ENCODE measurements around the gene SH3PXD2B.
"Not testable (repeated sequence)": the region's sequence is repeated elsewhere in the genome, so short reads cannot be mapped to it uniquely, and the experiment has no call there.

Gene SH3PXD2B

DNA sequence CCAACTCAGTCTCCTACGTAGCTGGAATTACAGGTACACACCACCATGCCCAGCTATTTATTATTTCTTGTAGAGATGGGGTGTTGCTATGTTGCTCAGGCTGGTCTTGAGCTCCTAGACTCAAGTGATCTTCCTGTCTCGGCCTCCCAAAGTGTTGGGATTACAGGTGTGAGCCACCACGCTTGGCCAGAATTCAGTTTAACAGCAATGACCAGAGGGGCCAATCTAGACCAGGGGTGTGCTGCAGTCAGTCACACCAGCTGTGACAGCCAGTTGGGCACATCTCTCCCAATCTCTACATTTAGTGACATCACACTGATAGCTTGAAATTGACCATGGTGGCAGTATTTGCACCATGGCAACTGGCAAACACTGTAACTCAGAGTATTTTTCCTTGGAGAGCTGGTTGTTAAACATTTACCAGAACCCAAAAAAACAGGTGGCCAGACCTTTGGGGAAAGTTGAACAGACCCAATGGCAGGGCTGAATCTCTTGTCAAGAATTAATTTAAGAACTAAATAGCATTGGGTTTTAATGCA is 103.0 kb downstream of the SH3PXD2B start:
- Histone ChIP-seq H3F3A (ENCODE audit: control insufficient read depth, insufficient read depth) (no peaks in the 10 kb centered on the region), H3K27ac (ENCODE audit: low read depth, low read length) (no peak overlapping the region), H3K79me2 (ENCODE audit: control insufficient read depth, low read length) (no peaks in the 10 kb centered on the region), H3K9me2 (replicated peaks; ENCODE audit: control insufficient read depth, low read length) (no peaks in the 10 kb centered on the region), H3K4me1 (ENCODE audit: control insufficient read depth, low read length) (no peaks in the 10 kb centered on the region), H3K36me3 (ENCODE audit: control insufficient read depth, low read length) (no peaks in the 10 kb centered on the region), H3K4me2 (ENCODE audit: low read length) (no peak overlapping the region), H3K27me3 (ENCODE audit: control insufficient read depth, low read length) (peaks cover 6% of the 10 kb centered on the region; the same call in 1 of the 2 replicates), H3K4me3 (ENCODE audit: low read length) (no peak overlapping the region), H4K20me1 (ENCODE audit: control insufficient read depth, insufficient read depth, low read depth, low read length) (no peaks in the 10 kb centered on the region), H3K9me3 (ENCODE audit: control insufficient read depth, insufficient read depth, low read length) (no peaks in the 10 kb centered on the region)
- TF ChIP-seq, protein P1, sequence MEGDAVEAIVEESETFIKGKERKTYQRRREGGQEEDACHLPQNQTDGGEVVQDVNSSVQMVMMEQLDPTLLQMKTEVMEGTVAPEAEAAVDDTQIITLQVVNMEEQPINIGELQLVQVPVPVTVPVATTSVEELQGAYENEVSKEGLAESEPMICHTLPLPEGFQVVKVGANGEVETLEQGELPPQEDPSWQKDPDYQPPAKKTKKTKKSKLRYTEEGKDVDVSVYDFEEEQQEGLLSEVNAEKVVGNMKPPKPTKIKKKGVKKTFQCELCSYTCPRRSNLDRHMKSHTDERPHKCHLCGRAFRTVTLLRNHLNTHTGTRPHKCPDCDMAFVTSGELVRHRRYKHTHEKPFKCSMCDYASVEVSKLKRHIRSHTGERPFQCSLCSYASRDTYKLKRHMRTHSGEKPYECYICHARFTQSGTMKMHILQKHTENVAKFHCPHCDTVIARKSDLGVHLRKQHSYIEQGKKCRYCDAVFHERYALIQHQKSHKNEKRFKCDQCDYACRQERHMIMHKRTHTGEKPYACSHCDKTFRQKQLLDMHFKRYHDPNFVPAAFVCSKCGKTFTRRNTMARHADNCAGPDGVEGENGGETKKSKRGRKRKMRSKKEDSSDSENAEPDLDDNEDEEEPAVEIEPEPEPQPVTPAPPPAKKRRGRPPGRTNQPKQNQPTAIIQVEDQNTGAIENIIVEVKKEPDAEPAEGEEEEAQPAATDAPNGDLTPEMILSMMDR (IDR thresholded peaks at IDR 0.05; ENCODE audit: low read depth, low read length, poor library complexity, severe bottlenecking), result no peak
- TF ChIP-seq EZH2phosphoT487 (IDR thresholded peaks at IDR 0.05; ENCODE audit: borderline replicate concordance, low read length), result no peak

DNA sequence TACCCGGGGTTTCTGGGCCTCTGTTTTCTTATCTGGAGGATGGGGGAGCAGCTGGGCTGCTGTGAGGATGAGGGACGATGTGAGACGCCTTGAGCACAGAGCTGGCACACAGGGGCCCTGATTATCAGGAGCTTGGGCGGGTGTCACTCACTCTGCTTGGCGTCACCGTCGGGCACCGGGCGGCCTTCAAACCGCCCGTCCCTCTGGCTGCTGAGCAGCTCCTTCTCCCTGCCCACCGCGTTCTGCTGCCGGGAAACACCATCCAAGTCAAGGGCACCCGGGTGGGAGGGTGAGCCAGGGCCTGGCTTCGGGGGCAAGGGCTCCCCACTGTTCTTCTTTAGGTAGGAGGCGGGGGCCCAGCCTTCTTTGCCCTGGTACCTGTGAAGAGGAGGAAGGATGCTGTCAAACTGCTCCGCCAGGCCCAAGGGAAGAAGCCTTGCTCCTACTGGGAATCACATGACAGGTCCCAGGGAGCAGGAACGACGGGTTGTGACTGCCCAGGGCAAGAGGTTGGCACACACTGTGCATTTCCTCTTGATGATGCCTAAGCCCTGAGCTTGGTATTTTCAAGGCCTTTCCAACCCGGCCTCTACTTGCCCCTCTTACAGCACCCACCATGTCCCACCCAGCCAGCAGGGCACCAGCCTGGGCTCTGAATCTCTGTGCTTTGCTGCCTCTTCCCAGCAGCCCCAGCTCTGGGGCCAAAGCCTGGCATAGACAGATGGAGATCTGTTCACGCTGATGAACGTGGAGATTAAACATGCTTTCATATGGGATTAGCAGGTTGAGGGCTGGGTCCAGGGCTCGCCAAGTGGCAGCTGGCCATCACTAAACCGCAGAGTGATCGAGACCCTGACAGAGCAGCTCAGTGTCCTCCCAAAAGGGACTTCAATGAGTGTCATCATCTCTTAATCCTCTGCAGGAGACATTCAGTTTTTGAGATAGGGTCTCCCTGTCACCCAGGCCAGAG is 103.8 kb downstream of the SH3PXD2B start:
- Histone ChIP-seq H3K4me2 (ENCODE audit: low read length) (no peak overlapping the region), H3K4me1 (ENCODE audit: control insufficient read depth, low read length) (no peaks in the 10 kb centered on the region), H3K27me3 (ENCODE audit: control insufficient read depth, low read length) (peaks cover 6% of the 10 kb centered on the region; the same call in 1 of the 2 replicates), H3K36me3 (ENCODE audit: control insufficient read depth, low read length) (no peaks in the 10 kb centered on the region), H3F3A (ENCODE audit: control insufficient read depth, insufficient read depth) (no peaks in the 10 kb centered on the region), H4K20me1 (ENCODE audit: control insufficient read depth, insufficient read depth, low read depth, low read length) (no peaks in the 10 kb centered on the region), H3K9me2 (replicated peaks; ENCODE audit: control insufficient read depth, low read length) (no peaks in the 10 kb centered on the region), H3K27ac (ENCODE audit: low read depth, low read length) (no peak overlapping the region), H3K9me3 (ENCODE audit: control insufficient read depth, insufficient read depth, low read length) (no peaks in the 10 kb centered on the region), H3K79me2 (ENCODE audit: control insufficient read depth, low read length) (no peaks in the 10 kb centered on the region), H3K4me3 (ENCODE audit: low read length) (no peak overlapping the region)
- no peak for TF ChIP-seq EZH2phosphoT487 (IDR thresholded peaks at IDR 0.05; ENCODE audit: borderline replicate concordance, low read length)
- TF ChIP-seq, protein P1 (IDR thresholded peaks at IDR 0.05; ENCODE audit: low read depth, low read length, poor library complexity, severe bottlenecking), result no peak

DNA sequence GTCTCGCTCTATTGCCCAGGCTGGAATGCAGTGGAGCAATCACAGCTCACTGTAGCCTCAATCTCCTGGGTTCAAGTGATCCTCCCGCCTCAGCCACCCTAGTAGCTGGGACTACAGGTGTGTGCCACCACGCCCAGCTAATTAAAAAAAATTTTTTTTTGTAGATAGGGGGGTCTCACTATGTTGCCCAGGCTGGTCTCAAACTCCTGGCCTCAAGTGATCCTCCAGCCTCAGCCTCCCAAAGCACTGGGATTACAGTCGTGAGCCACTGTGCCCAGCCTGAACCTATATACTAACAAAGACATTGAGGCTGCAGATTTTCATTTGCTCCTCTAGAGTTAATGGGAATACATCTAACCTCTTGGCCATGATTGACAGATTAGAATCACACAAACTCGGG is 105.6 kb downstream of the SH3PXD2B start:
- not testable (repeated sequence) for H3K27ac ChIP-seq (ENCODE audit: low read depth, low read length); H4K20me1 ChIP-seq (ENCODE audit: control insufficient read depth, insufficient read depth, low read depth, low read length); H3K9me3 ChIP-seq (ENCODE audit: control insufficient read depth, insufficient read depth, low read length); H3K4me2 ChIP-seq (ENCODE audit: low read length); H3K36me3 ChIP-seq (ENCODE audit: control insufficient read depth, low read length); H3K4me1 ChIP-seq (ENCODE audit: control insufficient read depth, low read length); H3K9me2 ChIP-seq (replicated peaks; ENCODE audit: control insufficient read depth, low read length); H3F3A ChIP-seq (ENCODE audit: control insufficient read depth, insufficient read depth); H3K79me2 ChIP-seq (ENCODE audit: control insufficient read depth, low read length); H3K27me3 ChIP-seq (ENCODE audit: control insufficient read depth, low read length); H3K4me3 ChIP-seq (ENCODE audit: low read length)

DNA sequence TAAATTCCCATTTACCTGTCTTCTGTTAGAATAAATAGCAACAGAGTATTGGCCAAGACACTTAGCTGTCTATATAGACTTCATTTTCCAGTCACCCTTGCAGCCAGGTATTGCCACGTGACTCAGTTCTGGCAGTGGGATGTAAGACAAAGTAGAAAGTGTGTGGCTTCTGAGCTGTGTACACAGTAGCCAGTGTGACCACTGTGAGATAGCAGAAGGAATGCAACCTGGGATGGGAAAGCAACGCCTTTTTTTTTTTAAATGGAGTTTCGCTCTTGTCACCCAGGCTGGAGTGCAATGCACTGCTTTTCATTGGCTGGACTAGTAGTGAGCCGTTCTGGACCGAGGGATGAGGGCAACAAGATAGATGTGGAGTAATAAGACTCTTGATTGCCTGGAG is 106.2 kb downstream of the SH3PXD2B start:
- Histone ChIP-seq H3F3A (ENCODE audit: control insufficient read depth, insufficient read depth) (no peaks in the 10 kb centered on the region), H3K36me3 (ENCODE audit: control insufficient read depth, low read length) (no peaks in the 10 kb centered on the region), H3K9me2 (replicated peaks; ENCODE audit: control insufficient read depth, low read length) (no peaks in the 10 kb centered on the region), H3K27me3 (ENCODE audit: control insufficient read depth, low read length) (peaks cover 6% of the 10 kb centered on the region), H3K9me3 (ENCODE audit: control insufficient read depth, insufficient read depth, low read length) (no peaks in the 10 kb centered on the region), H4K20me1 (ENCODE audit: control insufficient read depth, insufficient read depth, low read depth, low read length) (no peaks in the 10 kb centered on the region), H3K4me1 (ENCODE audit: control insufficient read depth, low read length) (no peaks in the 10 kb centered on the region), H3K79me2 (ENCODE audit: control insufficient read depth, low read length) (no peaks in the 10 kb centered on the region), H3K4me3 (ENCODE audit: low read length) (no peak overlapping the region), H3K4me2 (ENCODE audit: low read length) (no peak overlapping the region), H3K27ac (ENCODE audit: low read depth, low read length) (no peak overlapping the region)
- TF ChIP-seq, protein P1 (IDR thresholded peaks at IDR 0.05; ENCODE audit: low read depth, low read length, poor library complexity, severe bottlenecking), result no peak
- no peak for TF ChIP-seq EZH2phosphoT487 (IDR thresholded peaks at IDR 0.05; ENCODE audit: borderline replicate concordance, low read length)
